HT-29 (cell line): ENCODE results near the gene PCDHGB3. TPM values are rescaled to one million over a fixed set of nuclear protein-coding genes. Genes with fewer than 3 reads are reported as not detected.
"Not testable (repeated sequence)": the region's sequence is repeated elsewhere in the genome, so short reads cannot be mapped to it uniquely, and the experiment has no call there.

ENCODE experiments used
- DNase-seq: peaks from one replicate; pipeline ENCODE4 v3.0.0-alpha.2; 2015; ENCODE audit warnings: low spot score
- total RNA-seq: library from RNA; depleted of rRNA; stranded (reverse); fragments of >200 nt; shearing (Covaris generic); gene quantifications from 2 replicates; pipeline ENCODE4 v1.2.3, GENCODE V29; 2014

The PCDHGB3 gene
- total RNA-seq, 1 experiment from 2014 or later, result 0.41 TPM

- DNase-seq, result no peak
These were observed 13.1 kb upstream of the PCDHGB3 start for GRCh38 chr5:141356950-141357349.

DNA sequence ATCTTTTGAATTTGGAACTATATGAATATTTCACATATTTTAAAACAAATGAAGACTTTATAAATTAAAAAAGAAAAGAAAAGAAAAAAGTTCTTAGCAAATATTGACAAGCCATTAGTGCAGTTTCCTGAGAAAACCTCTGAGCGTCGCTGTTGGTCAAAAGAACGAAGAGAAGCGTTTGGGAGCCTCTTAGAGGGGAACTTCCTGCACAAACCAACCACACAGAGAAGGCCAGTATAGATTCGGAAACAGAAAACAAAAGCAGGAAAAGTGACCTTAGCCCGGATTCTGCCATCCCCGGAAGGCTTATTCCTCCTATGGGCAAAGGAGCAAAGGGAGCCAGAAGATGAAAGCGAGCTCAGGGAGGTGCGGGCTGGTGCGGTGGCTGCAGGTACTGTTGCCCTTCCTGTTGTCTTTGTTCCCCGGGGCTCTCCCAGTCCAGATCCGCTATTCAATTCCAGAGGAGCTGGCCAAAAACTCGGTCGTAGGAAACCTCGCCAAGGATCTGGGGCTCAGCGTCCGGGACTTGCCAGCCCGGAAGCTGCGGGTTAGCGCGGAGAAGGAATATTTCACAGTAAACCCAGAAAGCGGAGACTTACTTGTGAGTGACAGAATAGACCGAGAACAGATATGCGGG, 10.1 kb upstream of the PCDHGB3 start, which contains the start of gene PCDHGB2:
Gene PCDHGB2, plus strand, starts transcription at position 205 of the 637 bp plus-strand sequence. Its CDS starts 142 bp downstream, at position 347.
- DNase-seq, result peak; percentile 40

DNA sequence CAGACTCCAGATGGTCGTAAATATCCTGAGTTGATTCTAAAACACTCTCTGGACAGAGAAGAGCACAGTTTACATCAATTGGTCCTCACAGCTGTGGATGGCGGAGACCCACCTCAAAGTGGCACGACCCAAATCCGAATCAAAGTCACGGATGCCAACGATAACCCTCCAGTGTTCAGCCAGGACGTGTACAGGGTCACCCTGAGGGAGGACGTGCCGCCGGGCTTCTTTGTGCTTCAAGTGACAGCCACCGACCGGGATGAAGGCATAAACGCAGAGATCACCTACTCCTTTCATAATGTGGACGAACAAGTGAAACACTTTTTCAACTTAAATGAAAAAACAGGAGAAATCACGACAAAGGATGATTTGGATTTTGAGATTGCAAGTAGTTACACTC, 9.4 kb upstream of the PCDHGB3 start:
- no peak for DNase-seq

GRCh38 chr5:141362719-141363118, 7.3 kb upstream of the PCDHGB3 start:
- DNase-seq, result no peak

DNA sequence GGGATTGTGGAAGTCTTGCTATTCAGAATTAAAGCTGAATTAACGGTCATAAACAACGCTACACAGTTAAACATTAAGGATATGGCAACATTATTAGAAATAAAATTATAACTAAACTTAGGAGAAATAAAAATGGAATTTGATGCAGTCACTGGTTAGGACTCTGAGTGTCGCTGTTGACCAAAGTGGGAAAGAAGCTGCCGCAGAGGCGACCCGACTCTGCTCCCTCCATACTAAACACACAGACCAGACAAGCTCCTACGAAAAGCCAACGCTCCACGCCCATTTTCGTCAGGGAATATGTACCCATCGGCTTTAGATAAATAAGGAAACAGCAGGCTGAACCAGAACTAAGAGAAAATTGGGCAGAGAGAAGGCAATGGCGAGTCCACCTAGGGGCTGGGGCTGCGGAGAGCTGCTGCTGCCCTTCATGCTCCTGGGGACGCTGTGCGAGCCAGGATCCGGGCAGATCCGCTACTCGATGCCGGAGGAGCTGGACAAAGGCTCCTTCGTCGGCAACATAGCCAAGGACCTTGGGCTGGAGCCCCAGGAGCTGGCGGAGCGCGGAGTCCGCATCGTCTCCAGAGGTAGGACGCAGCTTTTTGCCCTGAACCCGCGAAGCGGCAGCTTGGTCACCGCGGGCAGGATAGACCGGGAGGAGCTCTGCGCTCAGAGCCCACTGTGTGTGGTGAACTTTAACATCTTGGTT, 5.9 kb upstream of the PCDHGB3 start, which contains the start of gene PCDHGA5:
Gene PCDHGA5, plus strand, starts transcription at position 211 of the 709 bp plus-strand sequence. Its CDS starts 169 bp downstream, at position 380.
- DNase-seq, result no peak

- DNase-seq, result no peak
These were observed 3.8 kb upstream of the PCDHGB3 start for GRCh38 chr5:141366016-141366896.

- no peak for DNase-seq
These were observed 1.8 kb downstream of the PCDHGB3 start for GRCh38 chr5:141371572-141372475.

GRCh38 chr5:141373673-141374317, 3.8 kb downstream of the PCDHGB3 start, which contains the start of gene PCDHGA6:
Gene PCDHGA6 (plus strand): TSS chr5:141373891. CDS start chr5:141374084, 193 bp downstream.
- peak; percentile 22 for DNase-seq

DNA sequence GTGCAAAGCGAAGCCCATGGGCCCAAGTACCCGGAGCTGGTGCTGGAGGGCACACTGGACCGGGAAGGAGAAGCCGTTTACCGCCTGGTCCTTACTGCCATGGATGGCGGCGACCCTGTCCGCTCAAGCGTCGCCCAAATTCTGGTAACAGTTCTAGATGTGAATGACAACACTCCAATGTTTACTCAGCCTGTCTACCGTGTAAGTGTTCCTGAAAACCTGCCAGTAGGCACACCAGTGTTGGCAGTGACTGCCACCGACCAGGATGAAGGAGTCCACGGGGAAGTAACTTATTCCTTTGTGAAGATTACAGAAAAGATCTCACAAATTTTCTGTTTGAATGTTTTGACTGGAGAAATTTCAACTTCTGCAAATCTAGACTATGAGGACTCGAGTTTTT, 4.6 kb downstream of the PCDHGB3 start:
- no peak for DNase-seq

DNA sequence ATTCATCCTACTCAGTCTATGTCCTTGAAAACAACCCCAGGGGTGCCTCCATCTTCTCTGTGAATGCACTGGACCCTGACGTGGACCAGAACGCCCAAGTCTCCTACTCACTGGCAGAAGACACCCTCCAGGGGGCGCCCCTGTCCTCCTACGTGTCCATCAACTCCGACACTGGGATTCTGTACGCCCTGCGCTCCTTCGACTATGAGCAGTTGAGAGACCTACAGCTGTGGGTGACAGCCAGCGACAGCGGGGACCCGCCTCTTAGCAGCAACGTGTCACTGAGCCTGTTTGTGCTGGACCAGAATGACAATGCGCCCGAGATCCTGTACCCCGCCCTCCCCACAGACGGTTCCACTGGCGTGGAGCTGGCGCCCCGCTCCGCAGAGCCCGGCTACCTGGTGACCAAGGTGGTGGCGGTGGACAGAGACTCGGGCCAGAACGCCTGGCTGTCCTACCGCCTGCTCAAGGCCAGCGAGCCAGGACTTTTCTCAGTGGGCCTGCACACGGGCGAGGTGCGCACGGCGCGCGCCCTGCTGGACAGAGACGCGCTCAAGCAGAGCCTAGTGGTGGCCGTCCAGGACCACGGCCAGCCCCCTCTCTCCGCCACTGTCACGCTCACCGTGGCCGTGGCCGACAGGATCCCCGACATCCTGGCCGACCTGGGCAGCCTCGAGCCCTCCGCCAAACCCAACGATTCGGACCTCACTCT, 5.6 kb downstream of the PCDHGB3 start:
- not testable (repeated sequence) for DNase-seq

GRCh38 chr5:141382469-141383294, 12.6 kb downstream of the PCDHGB3 start, which contains the start of gene PCDHGA7:
Gene PCDHGA7 (plus strand): TSS chr5:141382742. CDS start chr5:141382900, 158 bp downstream.
- DNase-seq, result no peak

DNA sequence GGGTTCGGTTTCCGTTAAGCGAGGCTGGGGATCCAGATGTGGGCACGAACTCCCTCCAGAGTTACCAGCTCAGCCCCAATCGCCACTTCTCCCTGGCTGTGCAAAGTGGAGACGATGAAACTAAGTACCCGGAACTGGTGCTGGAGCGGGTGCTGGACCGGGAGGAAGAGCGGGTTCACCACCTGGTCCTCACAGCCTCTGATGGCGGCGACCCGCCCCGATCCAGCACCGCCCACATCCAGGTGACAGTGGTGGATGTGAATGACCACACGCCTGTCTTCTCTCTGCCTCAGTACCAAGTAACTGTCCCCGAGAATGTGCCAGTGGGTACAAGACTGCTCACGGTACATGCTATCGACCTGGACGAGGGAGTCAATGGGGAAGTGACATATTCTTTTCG, 13.3 kb downstream of the PCDHGB3 start:
- DNase-seq, result no peak

- no peak for DNase-seq
These were observed 14.6 kb downstream of the PCDHGB3 start for GRCh38 chr5:141384471-141385267.

GRCh38 chr5:141387557-141388311, 17.7 kb downstream of the PCDHGB3 start, which contains the start of gene PCDHGB4:
Gene PCDHGB4 (plus strand): TSS chr5:141387698. CDS start chr5:141387885, 187 bp downstream.
- DNase-seq, result not testable (repeated sequence)

- no peak for DNase-seq
These were observed 18.6 kb downstream of the PCDHGB3 start for GRCh38 chr5:141388661-141389060.

DNA sequence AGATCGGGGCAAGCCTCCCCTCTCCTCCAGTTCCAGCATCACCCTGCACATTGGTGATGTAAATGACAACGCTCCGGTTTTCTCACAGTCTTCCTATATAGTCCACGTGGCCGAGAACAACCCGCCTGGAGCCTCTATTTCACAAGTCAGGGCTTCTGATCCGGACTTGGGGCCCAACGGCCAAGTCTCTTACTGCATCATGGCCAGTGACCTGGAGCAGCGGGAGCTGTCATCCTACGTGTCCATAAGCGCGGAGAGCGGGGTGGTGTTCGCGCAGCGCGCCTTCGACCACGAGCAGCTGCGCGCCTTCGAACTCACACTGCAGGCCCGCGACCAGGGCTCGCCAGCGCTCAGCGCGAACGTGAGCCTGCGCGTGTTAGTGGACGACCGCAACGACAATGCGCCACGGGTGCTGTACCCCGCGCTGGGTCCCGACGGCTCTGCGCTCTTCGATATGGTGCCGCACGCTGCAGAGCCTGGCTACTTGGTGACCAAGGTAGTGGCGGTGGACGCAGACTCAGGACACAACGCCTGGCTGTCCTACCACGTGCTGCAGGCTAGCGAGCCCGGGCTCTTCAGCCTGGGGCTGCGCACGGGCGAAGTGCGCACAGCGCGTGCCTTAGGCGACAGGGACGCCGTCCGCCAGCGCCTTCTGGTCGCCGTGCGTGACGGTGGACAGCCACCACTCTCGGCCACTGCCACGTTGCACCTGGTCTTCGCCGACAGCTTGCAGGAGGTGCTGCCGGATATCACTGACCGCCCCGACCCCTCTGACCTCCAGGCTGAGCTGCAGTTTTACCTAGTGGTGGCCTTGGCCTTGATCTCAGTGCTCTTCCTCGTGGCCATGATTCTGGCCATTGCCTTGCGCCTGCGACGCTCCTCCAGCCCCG, 19.4 kb downstream of the PCDHGB3 start:
- DNase-seq, result no peak
